Natural killer cell (primary cell): ENCODE results near the gene HAGH. TPM values are rescaled to one million over a fixed set of nuclear protein-coding genes. Genes with fewer than 3 reads are reported as not detected.

Experiments
- ATAC-seq, 3 donors: fragments of 150-1000 bp in 2 of 3; fragments of 200-7000 bp in 1 of 3; cut with Tn5 transposase; 1 replicate in 1 of 3; 2 replicates in 2 of 3; pipeline ENCODE4 v1.10.0; 2021; ENCODE audit warnings: mild to moderate bottlenecking in 2 of 3, moderate library complexity in 2 of 3
- DNase-seq, 2 donors: peaks; one replicate each; pipeline versions ENCODE4 v3.0.0 to v3.0.0-alpha.2; 2013 to 2021; ENCODE audit warnings: mixed read lengths in 1 of 2
- H3K27ac ChIP-seq: one replicate; pipeline ENCODE4 v1.5.1; 2013; ENCODE audit warnings: mild to moderate bottlenecking, low read length
- H3K27me3 ChIP-seq: one replicate; pipeline ENCODE4 v1.6.1; 2013; ENCODE audit warnings: low read length; ENCODE audit not compliant: control insufficient read depth, insufficient read depth
- H3K36me3 ChIP-seq: one replicate; pipeline ENCODE4 v1.6.1; 2013; ENCODE audit warnings: low read length; ENCODE audit not compliant: control insufficient read depth, insufficient read depth
- H3K4me1 ChIP-seq: one replicate; pipeline ENCODE4 v1.6.1; 2013; ENCODE audit warnings: low read length; ENCODE audit not compliant: control insufficient read depth, insufficient read depth
- H3K4me3 ChIP-seq: one replicate; pipeline ENCODE4 v1.5.1; 2013; ENCODE audit warnings: low read length
- H3K9me3 ChIP-seq: one replicate; pipeline ENCODE4 v1.6.1; 2013; ENCODE audit warnings: low read length; ENCODE audit not compliant: control insufficient read depth, insufficient read depth
- H3K27ac Mint-ChIP-seq, 2 donors: one replicate each; pipeline ENCODE4 v1.8.0; 2022; ENCODE audit warnings: mild to moderate bottlenecking in 2 of 2, mixed read lengths in 2 of 2, moderate library complexity in 1 of 2
- H3K27me3 Mint-ChIP-seq, 2 donors: one replicate each; pipeline ENCODE4 v1.8.0; 2022; ENCODE audit warnings: low read depth in 2 of 2, mixed read lengths in 2 of 2
- H3K36me3 Mint-ChIP-seq: one replicate; pipeline ENCODE4 v1.8.0; 2022; ENCODE audit warnings: mixed read lengths
- H3K4me1 Mint-ChIP-seq, 2 donors: one replicate each; pipeline ENCODE4 v1.8.0; 2022; ENCODE audit warnings: mixed read lengths in 2 of 2
- H3K4me3 Mint-ChIP-seq: one replicate; pipeline ENCODE4 v1.8.0; 2022; ENCODE audit warnings: mild to moderate bottlenecking, moderate library complexity, mixed read lengths
- H3K9me3 Mint-ChIP-seq, 2 donors: one replicate each; pipeline ENCODE4 v1.8.0; 2022; ENCODE audit warnings: mixed read lengths in 2 of 2
- WGBS: methylation state at CpG from one replicate; pipeline ENCODE4 v1.1.7; 2013; ENCODE audit warnings: missing lambda C conversion rate; ENCODE audit not compliant: insufficient coverage; 5-methylcytosine and 5-hydroxymethylcytosine counted together
- intact Hi-C: fragments of 100-400 bp; cut with micrococcal nuclease; formaldehyde crosslinking; loops from one replicate; pipeline ENCODE4 v1.14.2; 2022
- total RNA-seq, 4 donors: library from RNA; stranded (reverse); fragments of 120-200 nt in 1 of 4; gene quantifications; one replicate each; pipeline versions ENCODE4 v1.2.3 to v1.2.4, GENCODE V29; 2013 to 2022
- TF ChIP-seq, protein P1 (sequence below): fragments of 200-600 bp; IDR thresholded peaks from one replicate; pipeline ENCODE4 v1.8.0; 2022; ENCODE audit warnings: antibody characterized with exemption

HAGH gene
- total RNA-seq, 3 donors from 2014 or later (not counting 1 experiment from before 2014, with no cell fraction given), result 27.8 to 38.4 (median 37.5) TPM

DNA sequence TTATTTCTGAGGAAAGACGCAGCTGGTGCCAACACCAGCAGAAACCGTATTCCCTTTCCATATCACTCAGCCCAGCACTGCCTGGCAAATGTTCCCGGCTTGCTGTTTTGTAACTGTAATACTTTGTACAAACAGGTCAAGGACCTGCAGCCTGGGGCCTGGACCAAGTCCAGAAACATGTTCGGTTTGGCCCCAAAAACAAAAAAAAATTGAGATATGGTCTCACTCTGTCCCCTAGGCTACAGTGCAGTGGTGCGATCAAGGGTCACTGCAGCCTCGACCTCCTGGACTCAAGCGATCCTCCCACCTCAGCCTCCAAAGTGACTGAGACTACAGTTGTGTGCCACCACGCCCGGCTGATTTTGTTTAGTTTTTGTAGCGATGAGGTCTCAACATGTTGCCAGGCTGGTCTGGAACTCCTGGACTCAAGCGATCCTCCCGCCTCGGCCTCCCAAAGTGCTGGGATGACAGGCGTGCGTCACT, 1.2 kb downstream of the HAGH start:
- TF ChIP-seq, protein P1, sequence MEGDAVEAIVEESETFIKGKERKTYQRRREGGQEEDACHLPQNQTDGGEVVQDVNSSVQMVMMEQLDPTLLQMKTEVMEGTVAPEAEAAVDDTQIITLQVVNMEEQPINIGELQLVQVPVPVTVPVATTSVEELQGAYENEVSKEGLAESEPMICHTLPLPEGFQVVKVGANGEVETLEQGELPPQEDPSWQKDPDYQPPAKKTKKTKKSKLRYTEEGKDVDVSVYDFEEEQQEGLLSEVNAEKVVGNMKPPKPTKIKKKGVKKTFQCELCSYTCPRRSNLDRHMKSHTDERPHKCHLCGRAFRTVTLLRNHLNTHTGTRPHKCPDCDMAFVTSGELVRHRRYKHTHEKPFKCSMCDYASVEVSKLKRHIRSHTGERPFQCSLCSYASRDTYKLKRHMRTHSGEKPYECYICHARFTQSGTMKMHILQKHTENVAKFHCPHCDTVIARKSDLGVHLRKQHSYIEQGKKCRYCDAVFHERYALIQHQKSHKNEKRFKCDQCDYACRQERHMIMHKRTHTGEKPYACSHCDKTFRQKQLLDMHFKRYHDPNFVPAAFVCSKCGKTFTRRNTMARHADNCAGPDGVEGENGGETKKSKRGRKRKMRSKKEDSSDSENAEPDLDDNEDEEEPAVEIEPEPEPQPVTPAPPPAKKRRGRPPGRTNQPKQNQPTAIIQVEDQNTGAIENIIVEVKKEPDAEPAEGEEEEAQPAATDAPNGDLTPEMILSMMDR, result no peak
- ATAC-seq, result no peak
- H3K27me3 Mint-ChIP-seq, result no peaks in the 10 kb centered on the region
- Histone ChIP-seq H3K9me3 (no peaks in the 10 kb centered on the region), H3K36me3 (peaks cover 19% of the 10 kb centered on the region), H3K27ac (peak overlapping the region; percentile 59), H3K27me3 (no peaks in the 10 kb centered on the region), H3K4me1 (peaks cover 23% of the 10 kb centered on the region), H3K4me3 (peak overlapping the region; percentile 24)
- H3K27ac Mint-ChIP-seq, result peak overlapping the region; percentile 41 to 59
- H3K36me3 Mint-ChIP-seq, result no peaks in the 10 kb centered on the region
- DNase-seq, result no peak
- H3K9me3 Mint-ChIP-seq, result no peaks in the 10 kb centered on the region
- H3K4me1 Mint-ChIP-seq, result peaks cover 9 to 23% of the 10 kb centered on the region in 2 donors
- peak overlapping the region; percentile 67 for H3K4me3 Mint-ChIP-seq
- intact Hi-C loops, result no loop called here
- WGBS, result 66% methylated on average over 15 of the region's 15 CpGs

DNA sequence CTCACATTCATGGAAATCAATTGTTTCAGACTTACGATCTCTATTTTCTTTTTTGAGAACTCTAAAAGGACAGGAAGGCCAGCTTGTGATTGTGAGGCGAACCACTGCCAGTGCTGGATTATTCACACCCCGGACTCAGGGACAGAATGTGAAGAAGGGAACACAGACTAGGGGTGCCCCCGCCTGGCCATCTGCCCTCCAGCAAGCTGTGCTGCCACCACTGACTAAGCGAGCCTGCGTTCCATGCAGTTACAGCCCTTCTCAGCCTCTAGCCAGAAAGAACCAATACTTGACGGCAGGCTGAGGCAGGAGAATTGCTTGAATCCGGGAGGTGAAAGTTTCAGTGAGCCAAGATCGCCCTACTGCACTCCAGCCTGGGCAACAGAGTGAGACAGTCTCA, 2.8 kb downstream of the HAGH start:
- intact Hi-C loops, result no loop called here
- Mint-ChIP-seq H3K9me3 (no peaks in the 10 kb centered on the region), H3K4me3 (no peak overlapping the region), H3K27me3 (no peaks in the 10 kb centered on the region), H3K27ac (no peak overlapping the region), H3K4me1 (peaks cover 9 to 23% of the 10 kb centered on the region in 2 donors), H3K36me3 (no peaks in the 10 kb centered on the region)
- H3K27ac ChIP-seq, result no peak overlapping the region
- H3K9me3 ChIP-seq, result no peaks in the 10 kb centered on the region
- H3K36me3 ChIP-seq, result peaks cover 31% of the 10 kb centered on the region
- ATAC-seq (no peak), DNase-seq (no peak)
- H3K27me3 ChIP-seq, result no peaks in the 10 kb centered on the region
- TF ChIP-seq, protein P1, result no peak
- WGBS, result 91% methylated on average over 9 of the region's 9 CpGs
- no peak overlapping the region for H3K4me3 ChIP-seq
- peaks cover 23% of the 10 kb centered on the region for H3K4me1 ChIP-seq

DNA sequence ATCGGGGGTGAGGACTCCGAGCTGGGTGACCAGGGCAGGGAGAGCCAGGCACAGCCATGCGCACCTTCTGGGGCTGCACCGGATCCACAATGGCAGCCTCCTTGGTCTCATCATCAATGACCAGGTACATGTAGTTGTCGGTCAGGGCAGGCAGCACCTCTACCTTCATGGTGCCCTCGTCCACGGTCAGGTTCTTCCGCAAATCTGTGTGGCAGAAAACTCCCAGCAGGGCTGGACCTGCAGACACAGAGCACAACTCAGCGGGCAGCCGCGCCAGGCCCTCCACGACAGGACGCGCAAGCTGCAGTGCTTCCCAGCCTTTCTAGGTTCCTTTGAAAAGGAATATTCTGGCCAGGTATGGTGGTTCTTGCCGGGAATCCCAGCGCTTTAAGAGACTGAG, 3.8 kb downstream of the HAGH start:
- no peak for DNase-seq
- H3K4me1 ChIP-seq, result peaks cover 20% of the 10 kb centered on the region
- no peaks in the 10 kb centered on the region for H3K27me3 Mint-ChIP-seq

More for the DNA sequence above, 3.8 kb downstream of the HAGH start:
- H3K9me3 Mint-ChIP-seq, result no peaks in the 10 kb centered on the region
- TF ChIP-seq, protein P1, result no peak
- Histone ChIP-seq H3K4me3 (no peak overlapping the region), H3K27ac (no peak overlapping the region), H3K36me3 (peaks cover 32% of the 10 kb centered on the region), H3K27me3 (no peaks in the 10 kb centered on the region), H3K9me3 (no peaks in the 10 kb centered on the region)
- no peak overlapping the region for H3K4me3 Mint-ChIP-seq
- H3K4me1 Mint-ChIP-seq, result peaks cover 8 to 22% of the 10 kb centered on the region in 2 donors
- 95% methylated on average over 16 of the region's 16 CpGs for WGBS
- intact Hi-C loops, result no loop called here
- H3K27ac Mint-ChIP-seq, result no peak overlapping the region
- ATAC-seq, result no peak
- no peaks in the 10 kb centered on the region for H3K36me3 Mint-ChIP-seq
